Amniotic stem cell (primary cell): ENCODE results near the gene FOXP4.

Experiments
- DNase-seq: peaks from one replicate; lab custom pipeline; 2025; lab: John Stamatoyannopoulos, UW

FOXP4 gene

GRCh38 chr6:41546866-41547798, 951 bp downstream of the FOXP4 start:
- DNase-seq = no peak

DNA sequence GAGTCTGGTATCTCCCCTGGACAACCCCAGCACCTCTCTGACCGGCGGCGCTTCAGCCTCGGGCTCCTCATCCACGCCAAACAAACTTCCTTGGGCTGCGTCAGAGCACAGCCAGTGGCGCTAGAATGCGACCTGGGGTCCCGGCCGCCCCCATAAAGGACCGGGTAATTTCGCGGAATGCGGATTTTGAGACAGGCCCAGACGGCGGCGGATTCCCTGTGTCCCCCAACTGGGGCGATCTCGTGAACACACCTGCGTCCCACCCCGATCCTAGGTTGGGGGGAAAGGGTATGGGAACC, 1.6 kb downstream of the FOXP4 start:
- DNase-seq = no peak

DNA sequence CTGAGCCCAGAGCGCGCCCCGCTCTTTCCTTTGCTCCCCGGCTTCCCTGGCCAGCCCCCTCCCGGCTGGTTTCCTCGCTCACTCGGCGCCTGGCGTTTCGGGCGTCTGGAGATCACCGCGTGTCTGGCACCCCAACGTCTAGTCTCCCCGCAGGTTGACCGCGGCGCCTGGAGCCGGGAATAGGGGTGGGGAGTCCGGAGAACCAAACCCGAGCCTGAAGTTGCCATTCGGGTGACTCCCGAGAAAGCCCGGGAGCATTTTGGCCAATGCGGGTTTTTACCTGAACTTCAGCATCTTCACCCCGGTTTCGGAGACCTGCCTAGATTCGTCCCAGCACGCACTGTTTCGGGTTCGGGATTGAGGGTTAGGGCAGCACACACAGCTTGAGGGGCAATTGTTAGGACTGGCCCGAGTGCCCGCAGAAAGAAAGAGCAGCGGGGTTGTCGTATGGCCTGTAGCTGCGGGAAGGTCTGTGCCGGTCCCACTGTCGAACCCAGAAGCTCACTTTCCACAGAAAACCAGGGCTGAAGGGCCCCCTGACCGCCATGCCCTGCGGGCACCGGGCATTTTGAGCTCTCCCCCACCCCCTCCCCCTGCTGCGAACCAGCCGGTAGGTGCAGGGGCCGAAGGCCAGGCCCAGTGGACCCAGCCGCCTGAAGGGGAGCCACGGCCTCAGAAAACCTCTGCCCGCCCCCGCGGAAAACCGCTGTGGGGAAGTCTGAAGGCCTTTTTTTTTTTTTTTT, 2.1 kb downstream of the FOXP4 start:
- no peak for DNase-seq

DNA sequence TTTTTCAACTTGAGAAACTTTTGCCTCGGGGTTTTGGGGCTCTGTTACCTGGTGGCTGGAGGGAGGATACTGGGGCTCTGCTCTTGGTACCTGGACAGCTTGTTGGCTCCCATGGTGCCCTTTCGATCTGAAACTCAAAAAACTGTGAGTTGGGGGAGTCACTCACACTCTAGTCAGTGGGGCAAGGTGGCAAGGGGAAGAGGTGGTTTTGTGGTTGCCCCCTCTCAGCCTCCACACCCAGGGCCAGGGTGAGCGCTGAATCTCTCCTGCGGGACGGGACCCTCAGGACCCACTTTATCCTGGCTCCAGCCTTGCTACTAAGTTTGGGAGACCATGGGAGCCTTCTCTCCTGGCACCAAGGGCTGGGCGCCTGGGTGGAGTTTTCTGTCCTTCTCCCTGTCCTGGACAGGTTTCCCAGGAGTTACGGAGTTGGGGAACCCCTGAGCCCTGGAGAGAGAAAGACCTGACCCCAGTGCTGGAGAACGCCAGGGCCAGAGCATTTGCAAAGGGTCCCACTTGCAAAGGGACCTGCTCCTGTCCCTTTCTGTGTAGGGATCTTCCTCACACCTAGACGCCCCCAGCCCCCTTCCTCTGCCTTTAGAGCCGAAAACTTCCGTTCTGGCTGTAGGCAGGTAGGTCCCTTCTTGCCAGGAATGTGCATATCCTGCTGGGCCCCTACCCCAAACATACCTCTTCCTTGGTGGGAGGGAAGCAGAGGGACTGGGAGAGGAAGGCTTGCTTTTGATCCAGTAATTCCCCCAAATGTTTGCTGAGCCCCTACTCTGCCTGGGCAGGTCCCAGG, 2.9 kb downstream of the FOXP4 start:
- DNase-seq = no peak

DNA sequence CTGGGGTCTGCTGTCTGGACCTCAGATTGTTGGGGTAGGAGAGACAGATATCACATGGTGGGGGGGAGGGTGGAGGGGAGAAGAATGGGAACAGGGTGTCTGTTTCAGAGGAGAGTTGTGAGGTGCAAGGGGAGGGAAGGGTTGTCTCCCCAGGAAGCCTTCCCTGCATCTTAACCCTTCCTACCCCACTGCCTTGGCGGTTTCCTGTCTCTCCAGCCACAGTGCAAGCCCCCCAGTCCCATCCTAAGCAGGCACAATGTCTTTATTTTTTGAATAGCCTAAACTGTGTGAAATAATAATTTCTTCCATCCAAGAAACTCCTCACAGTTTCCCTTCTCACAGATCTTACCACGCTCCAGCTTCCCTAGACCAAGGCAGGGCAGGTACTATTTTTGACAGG, 3.5 kb downstream of the FOXP4 start:
- no peak for DNase-seq

DNA sequence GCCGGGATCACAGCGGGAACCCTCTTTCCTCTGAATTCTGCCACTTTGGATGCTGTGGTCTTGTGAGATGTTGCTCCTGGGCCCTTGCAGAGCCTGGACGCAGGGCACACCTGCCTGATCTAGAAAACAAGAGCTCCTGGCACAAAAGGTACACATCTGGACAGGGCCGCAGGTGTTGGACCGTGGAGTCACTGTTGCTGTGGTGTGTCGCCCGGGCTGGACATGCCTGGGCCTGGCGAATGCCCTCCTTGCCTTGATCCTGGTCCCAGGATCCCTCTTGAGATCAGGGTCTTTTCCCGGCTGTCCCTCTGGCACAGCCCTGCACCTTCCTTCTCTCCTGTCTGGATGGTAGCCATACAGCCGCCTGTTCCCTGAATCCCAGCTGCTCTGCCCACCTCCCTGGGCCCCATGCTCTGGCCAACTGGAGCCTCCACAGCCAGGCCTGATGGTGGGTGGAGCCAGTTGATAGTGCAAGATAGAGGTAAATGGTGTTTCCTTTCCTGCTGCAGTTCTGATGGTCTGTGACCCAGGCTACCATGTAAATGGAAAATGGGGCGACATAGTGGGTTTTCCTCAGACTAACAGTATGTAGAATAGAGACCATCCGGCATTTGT, 5.0 kb downstream of the FOXP4 start:
- no peak for DNase-seq

DNA sequence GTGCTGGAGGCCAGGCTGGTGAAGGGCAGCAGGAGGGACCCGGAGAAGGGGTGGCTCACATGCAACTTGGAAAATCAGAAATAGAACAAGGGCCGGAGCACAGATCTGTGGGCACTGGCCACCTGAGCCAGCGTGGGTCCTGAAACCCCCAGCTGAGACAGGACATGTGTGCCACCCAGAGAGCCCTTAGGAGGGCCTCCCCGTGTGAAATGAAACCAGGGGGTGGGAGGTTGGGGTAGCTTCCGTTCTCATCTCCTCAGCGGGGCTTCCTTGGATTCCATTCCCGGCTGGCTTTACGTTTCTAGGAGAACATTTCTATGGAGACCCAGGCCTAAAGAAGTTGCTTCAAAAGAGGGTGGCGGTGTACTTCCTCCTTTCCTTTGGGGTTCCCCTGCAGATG, 5.7 kb downstream of the FOXP4 start:
- DNase-seq = no peak

GRCh38 chr6:41552723-41553122, 6.5 kb downstream of the FOXP4 start:
- DNase-seq = no peak

DNA sequence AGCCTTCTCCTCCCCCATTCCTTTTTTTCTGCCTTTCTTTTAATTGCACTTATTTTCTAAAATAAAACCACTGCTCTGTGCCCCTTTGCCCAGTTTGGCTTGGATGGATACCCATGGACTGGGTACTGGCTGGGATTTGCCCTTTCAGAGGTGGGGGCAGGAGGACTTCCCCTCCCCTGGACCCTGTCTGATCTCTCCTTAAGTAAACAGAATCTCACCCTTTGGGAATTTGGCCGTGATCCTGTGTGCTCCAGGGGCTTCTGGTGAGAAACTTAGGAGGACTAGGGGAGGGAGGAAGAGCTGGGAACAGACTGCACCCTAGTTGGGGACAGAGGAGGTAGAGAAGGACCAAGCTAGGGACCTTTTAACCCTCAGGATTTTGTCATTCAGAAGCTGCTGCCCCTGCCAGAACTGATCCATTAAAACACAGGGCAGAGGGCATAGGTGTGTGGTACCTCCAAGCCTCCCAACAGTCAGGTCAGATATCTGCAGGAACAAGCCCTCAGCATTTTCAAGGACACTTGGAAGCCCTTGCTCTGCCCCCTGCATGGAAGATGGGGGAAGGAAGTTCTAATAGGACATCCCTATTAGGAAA, 7.3 kb downstream of the FOXP4 start:
- DNase-seq = no peak

DNA sequence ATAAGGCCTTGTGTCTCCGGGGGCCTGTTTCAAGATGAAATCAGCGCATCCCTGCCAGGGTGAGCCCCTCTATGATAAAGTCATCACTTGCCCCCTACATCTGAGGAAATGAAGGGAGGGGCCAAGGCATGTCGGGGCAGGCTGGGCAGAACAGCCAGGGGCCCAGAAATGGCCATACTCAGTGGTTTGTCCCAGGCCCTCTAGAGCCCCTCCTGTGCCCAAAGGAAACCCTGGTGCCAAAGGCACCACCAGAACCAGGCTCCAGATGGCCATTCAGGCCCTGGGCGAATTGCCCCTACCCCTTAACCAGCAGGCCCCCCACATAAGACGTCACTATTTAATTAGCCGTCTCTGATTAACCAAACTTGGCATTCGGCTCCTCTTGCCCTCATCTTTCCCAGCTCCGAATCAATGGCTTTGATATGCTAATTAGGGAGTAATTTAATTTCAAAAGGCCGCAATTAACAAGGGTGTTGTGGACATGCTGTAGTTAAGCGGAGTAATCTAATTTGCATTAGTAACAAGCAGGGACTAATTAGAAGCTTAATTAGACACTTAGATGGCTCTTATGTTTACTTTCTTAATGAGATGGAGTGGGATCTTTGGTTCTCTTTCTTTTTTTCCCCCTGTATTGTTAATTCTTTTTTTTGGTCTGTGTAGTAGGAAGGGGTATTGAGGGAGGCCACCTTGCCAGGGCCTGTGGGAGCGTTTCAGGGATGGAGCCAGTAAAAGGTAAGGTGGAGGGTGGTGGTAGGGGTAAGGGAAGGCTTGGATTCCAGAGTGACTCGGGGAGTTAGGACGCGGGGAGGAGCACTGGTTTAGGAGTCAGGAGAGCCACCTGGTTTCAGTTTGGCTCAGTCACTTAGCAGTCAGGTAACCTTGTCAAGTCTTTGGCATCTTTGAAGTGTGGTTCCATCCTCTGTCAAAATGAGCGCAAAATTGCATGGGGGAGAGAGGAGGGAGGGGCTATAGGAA, 9.4 kb downstream of the FOXP4 start:
- DNase-seq = no peak

GRCh38 chr6:41557335-41557734, 11.2 kb downstream of the FOXP4 start:
- no peak for DNase-seq

- DNase-seq = no peak
Measured at GRCh38 chr6:41558033-41558807, 12.0 kb downstream of the FOXP4 start.

DNA sequence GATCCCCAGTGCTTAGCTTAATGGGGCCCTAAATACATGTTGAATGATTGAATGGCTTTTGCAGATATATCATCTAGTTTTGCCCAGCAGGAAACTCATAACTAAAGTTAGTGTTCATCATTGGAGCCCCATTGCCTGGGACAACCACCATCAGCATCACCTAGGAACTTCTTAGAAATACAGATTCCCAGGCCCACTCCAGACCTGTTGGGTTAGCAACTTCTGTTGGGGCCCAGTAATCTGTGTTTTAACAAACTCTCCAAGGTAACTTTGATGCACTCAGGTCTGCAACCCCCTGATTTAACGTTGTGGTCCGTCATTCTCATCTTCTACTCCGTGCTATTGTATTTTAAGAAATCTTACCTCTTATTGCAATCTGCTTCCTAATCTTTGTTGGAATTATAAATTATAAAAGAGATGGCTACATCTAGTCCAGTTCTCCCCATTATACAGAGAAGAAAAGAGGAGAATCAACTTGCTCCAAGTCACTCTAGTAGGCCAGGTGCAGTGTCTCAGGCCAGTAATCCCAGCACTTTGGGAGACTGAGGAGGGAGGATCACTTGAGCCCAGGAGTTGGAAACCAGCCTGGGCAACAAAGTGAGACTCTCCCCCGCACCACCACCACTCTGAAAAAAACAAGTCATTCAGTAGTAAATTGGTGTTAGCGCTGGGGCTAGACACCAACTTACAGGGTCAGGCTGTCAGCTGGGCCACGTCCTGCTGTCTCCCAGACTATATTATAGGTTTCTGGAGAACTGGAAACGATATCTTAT, 13.7 kb downstream of the FOXP4 start:
- DNase-seq = no peak

DNA sequence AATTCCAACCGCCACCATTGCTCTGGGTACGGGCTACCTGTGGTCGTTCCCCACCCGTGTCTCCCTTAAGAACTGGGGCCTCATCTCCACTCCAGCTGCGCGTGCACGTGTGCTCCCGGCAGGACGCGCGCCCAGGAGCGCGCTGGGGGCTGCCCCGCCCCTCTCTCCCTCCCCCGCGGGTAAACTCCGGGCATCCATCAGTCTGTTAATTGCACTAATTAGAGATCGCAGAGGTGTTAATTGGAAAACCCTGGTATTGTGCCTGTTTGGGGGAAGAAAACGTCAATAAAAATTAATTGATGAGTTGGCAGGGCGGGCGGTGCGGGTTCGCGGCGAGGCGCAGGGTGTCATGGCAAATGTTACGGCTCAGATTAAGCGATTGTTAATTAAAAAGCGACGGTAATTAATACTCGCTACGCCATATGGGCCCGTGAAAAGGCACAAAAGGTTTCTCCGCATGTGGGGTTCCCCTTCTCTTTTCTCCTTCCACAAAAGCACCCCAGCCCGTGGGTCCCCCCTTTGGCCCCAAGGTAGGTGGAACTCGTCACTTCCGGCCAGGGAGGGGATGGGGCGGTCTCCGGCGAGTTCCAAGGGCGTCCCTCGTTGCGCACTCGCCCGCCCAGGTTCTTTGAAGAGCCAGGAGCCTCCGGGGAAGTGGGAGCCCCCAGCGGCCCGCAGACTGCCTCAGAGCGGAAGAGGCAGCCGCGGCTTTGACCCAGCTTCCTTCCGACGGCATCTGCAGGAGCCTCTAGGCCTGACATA, 14.4 kb downstream of the FOXP4 start:
- no peak for DNase-seq

DNA sequence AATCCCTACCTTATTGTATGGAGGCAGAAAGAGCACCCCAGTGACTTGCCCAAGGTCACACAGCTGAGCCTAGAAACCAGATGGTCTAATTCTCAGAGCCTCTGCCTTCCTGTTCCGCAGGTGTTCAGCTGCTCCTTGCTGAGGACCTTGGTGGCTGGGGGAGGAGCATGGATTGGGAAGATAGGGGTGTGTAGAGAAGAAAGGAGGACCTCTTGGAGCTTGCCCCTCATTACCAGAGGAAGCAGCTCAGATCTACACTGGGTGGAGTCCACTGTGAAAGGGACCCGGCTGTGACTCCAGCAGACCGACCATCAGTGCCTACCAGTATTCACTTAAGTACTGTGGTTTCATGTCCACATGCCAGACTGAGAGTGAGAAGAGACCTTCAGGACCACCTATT, 15.2 kb downstream of the FOXP4 start:
- no peak for DNase-seq

GRCh38 chr6:41561931-41562911, 16.0 kb downstream of the FOXP4 start:
- DNase-seq = no peak
